HG03108 (cell line): Measurements from ENCODE around the gene CAMK1.
A peak's percentile ranks its signal among the peaks of the same experiment; 100 is the strongest.

ENCODE experiments used
- ATAC-seq: cut with Tn5 transposase; IDR thresholded peaks from one replicate; pipeline ENCODE4 v1.9.1; 2021; ENCODE audit warnings: moderate library complexity; ENCODE audit not compliant: unreplicated experiment

CAMK1 gene

DNA sequence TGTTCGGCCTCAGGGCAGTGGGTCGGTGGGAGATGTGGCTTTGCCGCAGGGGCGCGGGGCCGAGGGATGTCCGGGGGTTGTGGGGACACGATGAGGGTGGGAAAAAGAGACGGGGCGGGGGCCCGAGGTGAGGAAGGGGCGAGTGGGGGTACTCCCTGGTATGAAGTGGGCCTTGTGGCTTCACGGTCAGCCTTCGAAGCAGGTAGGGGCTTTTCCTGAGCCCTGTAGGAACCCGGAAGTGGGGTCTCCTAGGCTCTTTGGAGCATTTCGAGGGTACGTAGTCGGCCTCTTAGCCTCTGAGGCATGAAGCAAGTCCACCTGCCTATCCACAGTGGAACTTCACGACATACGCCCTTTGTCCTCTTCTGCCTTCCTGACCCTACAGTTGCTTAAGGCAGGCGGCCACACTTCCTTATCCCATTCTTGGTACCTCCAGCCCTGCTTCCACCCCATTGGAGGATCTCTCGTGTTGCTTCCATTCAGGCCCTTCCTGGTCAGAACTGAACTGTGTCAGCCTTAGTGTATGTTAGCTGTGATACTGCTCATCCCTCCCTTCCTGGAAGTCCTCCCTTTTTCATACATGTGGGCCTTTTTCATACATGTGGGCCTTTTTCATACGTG is 23.5 kb upstream of the CAMK1 start:
- ATAC-seq, result no peak

DNA sequence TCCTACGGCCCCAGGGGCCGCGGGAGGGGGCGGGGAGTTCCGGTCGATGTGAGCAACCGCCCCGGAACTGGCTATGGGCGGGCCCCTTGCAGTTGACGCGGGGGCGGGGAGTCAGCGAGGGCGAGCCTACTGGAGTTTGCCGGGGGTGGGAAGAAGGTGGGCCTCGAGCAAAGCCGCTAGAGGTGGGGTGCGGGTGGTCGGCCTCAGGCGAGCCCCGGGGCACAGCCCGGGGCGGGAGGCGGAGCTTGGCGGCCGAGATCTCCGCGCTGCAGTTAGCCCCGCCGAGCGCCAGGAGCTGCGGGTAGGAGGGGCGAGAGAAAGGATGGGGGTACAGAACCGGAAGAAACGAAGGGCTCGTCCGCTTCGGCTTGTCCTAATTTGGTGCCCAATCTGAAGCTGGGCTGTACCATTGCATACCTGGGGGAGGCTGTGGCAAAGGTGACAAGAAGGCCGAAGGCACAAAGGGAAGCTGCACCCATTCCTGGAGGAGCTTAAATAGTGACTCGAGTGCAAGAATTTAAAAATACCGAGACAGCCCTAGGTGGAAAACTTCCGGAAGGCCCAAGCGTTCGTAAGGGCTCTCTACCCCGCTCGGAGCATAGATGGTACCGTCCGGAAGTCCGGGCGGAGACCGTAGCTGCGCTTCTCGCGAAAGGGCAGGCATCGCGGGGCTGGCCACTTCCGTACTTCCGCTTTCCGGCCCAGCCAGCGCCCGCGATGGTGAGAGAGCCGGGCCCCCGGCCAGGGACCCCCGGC is 22.8 kb upstream of the CAMK1 start, which contains the start of the genes ARPC4 and TADA3:
Gene ARPC4 (plus strand): TSS at position 678 of the 756 bp plus-strand sequence. CDS start 40 bp downstream, at position 718.
Gene TADA3 (minus strand): TSS at position 69 of the 756 bp plus-strand sequence. CDS start 1,007 bp downstream, outside the sequence.
- ATAC-seq, result peak; percentile 79

- ATAC-seq, result no peak
Observed at GRCh38 chr3:9791790-9792404, 22.1 kb upstream of the CAMK1 start.

- ATAC-seq, result no peak
Observed at GRCh38 chr3:9791127-9791526, 21.4 kb upstream of the CAMK1 start.

GRCh38 chr3:9787714-9788113 is 18.0 kb upstream of the CAMK1 start:
- no peak for ATAC-seq

DNA sequence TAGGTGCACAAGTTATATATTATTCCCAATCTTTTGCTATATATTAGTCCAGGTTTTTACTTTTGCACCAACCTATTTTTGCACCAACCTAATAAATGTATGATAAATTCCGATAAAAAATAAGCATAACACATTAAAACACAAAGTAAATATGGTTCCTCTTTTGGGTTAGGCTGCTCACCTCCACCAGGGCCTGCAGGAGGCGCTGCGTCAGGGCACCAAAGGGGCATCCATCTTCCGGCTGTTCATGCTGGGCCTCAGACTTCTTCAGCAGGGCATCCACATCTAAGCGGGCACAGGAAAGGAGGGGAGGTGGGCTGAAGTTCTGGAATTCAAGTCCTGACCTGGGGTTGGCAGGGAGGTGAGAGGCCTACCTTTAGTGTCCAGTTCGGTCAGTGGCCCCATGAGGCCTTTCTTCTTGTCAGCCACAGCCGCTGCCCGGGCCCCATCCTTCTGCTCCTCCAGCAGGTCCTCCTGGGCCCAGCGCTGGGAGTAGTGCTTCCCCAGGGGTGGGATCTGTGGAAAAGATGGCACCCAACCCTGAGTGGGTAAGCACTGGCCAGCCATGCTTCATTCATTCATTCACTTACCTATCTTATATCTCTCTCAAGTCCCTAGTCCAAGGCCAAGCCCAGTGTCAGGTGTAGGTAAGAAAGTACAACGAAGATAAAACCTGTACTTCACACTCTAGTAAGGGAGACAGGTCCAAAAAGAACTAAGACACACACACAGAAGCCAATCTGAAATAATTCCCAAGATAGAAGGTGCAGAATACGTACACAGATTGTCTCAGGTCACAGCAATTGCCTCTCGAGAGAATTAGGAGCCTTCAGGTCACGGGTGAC is 17.3 kb upstream of the CAMK1 start:
- ATAC-seq, result no peak

DNA sequence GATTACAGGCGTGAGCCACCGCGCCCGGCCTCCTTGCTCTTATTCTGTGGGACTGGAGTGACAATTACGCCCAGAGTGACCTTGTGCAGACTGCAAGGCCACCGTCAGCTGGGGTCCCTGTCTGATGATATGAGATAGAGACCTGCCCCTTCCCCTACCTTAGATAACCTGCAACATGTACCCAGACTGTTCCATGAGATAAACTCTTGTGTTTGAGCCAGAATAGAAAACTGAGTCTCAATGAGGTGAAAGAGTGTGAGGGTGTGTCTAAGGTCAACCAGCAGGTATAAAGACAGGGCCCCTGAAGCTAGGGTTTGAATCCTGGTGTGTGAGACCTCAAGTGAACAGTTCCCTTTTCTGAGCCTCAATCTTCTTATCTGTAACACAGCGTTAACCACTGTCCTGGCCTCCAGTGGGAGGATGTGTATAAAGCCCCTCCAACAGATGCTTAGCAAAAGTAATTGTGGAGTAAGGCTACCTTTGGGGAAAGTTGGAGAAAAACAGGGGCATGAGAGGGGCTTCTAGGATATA is 16.5 kb upstream of the CAMK1 start:
- ATAC-seq, result no peak

DNA sequence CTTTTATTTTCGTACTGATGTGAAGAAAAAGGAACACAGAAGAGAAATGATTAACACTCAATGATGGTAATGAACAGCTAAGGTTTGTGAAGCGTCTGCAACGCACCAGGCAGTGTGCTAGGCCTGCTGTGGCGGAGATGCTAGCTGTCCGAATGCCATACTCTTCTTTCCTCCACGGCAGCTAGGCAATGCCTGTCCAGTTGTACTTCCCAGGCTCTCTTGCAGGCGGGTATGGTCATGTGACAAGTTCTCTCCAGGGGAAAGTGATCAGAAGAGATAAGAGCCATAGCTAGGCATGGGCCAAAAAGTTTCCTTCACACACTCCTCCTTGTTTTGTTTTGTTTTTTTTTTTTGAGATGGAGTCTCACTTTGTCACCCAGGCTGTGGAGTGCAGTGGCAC is 15.9 kb upstream of the CAMK1 start:
- no peak for ATAC-seq

GRCh38 chr3:9784965-9785364 is 15.2 kb upstream of the CAMK1 start:
- no peak for ATAC-seq

DNA sequence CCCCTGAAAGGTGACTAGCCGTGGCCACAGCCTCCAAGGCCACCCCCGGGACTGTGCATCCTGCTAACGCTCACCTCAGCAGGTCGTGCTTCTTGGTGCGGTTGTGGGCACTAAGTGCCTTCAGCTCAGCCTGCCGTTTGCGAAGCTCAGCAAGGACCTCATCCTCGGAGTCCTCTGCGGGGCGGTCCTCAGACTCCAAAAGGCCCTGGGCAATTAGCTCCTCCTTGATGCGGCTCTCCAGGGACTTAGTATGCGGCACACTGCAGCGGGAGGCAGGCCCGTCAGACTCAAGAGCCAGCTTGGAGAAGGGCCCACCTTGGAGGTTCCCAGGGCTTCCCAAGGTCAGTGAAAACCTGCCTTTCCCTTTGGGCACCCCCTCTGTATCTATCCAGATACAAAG is 14.2 kb upstream of the CAMK1 start:
- ATAC-seq, result no peak

DNA sequence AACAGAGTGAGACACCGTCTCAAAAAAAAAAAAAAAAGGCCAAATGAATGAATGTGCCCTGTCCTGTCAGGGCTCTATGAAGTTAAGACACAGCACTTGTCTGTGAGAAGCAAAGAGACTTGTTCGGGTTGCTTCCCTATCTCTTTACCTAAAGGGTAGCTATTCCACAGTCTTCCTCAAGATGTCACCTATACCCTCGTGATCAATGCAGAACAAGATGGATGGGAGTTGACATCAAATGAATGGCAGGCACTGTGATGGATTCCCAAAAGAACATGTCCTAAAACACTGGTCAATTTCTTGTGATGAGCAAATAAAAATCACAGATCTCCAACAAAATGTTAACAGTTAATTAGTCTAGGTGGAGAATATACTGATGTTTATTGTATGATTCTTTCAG is 13.0 kb upstream of the CAMK1 start:
- ATAC-seq, result no peak

DNA sequence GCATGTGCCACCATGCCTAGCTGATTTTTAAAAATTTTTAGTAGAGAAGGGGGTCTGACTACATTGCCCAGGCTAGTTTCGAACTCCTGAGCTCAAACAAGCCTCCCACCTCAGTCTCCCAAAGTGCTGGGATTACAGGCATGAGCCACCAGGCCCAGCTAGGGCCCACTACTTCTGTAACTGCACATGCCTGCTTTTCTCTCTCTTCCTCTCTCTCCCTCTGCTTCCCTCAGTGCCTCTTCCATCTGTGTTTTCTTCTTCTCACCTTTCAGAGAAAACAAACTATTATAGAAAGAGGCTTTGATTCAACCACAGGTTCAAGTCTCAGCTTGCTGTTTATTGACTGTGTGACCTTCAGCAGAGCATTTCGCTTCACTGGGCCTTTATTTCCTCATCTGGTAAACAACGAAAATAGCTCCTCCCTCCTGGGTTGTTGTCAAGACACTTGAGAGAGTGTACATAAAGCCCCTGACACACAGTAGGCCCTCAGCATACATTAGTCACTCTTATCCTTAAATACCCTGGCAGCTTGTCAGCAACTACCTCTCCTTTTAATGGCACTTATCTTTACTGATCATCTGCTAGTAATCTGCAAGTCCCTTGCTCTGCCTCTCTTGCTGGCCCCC is 12.3 kb upstream of the CAMK1 start:
- no peak for ATAC-seq

- ATAC-seq, result no peak
Observed at GRCh38 chr3:9781551-9781950, 11.8 kb upstream of the CAMK1 start.

GRCh38 chr3:9780910-9781309 is 11.2 kb upstream of the CAMK1 start:
- no peak for ATAC-seq

DNA sequence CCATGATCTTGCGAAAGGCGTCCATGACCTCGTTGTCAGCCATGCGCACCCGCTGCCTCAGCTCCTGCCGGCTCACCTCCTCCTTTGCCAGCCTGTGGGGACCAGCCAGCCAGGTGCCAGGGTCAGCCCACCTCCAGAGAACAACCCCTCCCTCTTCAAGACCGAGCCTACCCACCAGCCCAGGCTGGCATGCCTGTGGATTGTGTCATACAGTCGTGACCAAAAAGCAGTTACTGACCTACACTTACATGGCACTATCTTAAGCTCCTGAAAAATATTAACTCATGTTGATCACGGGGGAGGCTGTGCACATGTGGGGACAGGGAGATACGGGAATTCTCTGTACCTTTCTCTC is 10.7 kb upstream of the CAMK1 start:
- no peak for ATAC-seq

GRCh38 chr3:9779721-9780457 is 10.1 kb upstream of the CAMK1 start:
- peak; percentile 61 for ATAC-seq

DNA sequence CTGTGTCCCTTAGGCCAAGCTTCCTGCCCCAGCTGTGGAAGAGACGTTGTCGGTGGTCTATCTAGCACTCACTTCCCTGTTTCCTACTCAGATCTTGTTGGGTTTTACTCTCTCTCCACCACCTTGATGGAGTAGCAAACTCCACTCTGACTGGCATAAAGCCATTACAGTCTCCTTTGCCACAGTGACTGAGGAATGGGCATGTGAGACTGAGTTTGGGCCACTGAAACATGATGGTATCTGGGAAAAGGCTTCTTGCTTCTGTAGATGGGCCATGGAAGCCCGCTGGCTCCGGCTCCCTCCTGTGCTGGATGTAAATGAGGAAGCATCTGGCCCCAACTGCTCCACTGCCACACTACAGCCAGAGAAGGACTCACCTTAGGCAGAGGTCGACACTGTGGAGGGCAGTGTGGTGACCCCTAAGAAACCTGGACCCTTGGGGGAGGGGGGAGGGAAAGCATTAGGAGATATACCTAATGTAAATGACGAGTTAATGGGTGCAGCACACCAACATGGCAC is 9.4 kb upstream of the CAMK1 start:
- no peak for ATAC-seq

- ATAC-seq, result no peak
Observed at GRCh38 chr3:9778143-9779074, 8.7 kb upstream of the CAMK1 start.

DNA sequence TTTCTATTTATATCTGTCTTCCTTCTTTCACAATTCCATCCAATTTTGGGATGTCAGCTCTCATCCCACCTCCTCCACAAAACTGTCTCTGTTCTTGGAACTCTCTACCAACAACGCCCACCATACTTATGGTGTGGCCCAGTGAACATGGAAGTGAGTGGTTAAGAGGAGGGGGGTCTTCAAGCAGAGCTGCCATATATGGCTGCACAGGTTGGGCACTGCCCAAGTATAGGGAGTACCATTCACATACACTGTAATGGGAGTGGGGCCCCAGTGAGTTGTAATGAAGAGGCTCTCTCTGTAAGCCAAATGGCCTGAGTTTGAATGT is 7.9 kb upstream of the CAMK1 start:
- no peak for ATAC-seq
